ENCODE data around the gene RRP1. TPM values are rescaled to one million over a fixed set of nuclear protein-coding genes. Genes with fewer than 3 reads are reported as not detected.

Gene RRP1
- total RNA-seq, 1 donor from 2014 or later = 43.6 TPM

GRCh38 chr21:43851593-43851992 is 62.2 kb downstream of the RRP1 start:
- no peak for DNase-seq (ENCODE audit: extremely low spot score, unreplicated experiment)
- Mint-ChIP-seq H3K4me3 (no peak overlapping the region), H3K4me1 (ENCODE audit: unreplicated experiment) (peaks cover 6% of the 10 kb centered on the region), H3K36me3 (no peaks in the 10 kb centered on the region), H3K9me3 (no peaks in the 10 kb centered on the region), H3K27ac (no peak overlapping the region), H3K27me3 (peaks cover 3% of the 10 kb centered on the region)
- no peak for TF ChIP-seq CTCF (conservative IDR thresholded peaks at IDR 0.05)

- Mint-ChIP-seq H3K4me3 (no peak overlapping the region), H3K36me3 (no peaks in the 10 kb centered on the region), H3K27ac (no peak overlapping the region), H3K9me3 (no peaks in the 10 kb centered on the region), H3K4me1 (ENCODE audit: unreplicated experiment) (peaks cover 6% of the 10 kb centered on the region), H3K27me3 (peaks cover 3% of the 10 kb centered on the region)
- DNase-seq (ENCODE audit: extremely low spot score, unreplicated experiment) = no peak
- TF ChIP-seq CTCF (conservative IDR thresholded peaks at IDR 0.05) = no peak
These were observed 64.7 kb downstream of the RRP1 start for GRCh38 chr21:43853851-43854772.

Other genes with a start within 250 kb of the RRP1 start
- gene HSF2BP, start 130.1 kb upstream of the RRP1 start, total RNA-seq (ENCODE audit: low replicate concordance) = 1.1 and 1.3 TPM in 2 replicates
- gene RRP1B, start 130.0 kb upstream of the RRP1 start, total RNA-seq (ENCODE audit: low replicate concordance) = 27.7 and 43.3 TPM in 2 replicates
- 94.4 and 160 TPM in 2 replicates for gene PDXK, start 70.4 kb upstream of the RRP1 start, total RNA-seq (ENCODE audit: low replicate concordance)
- 45.4 and 78.2 TPM in 2 replicates for gene CSTB, start 13.3 kb upstream of the RRP1 start, total RNA-seq (ENCODE audit: low replicate concordance)
- 57.6 and 59.2 TPM in 2 replicates for gene AGPAT3, start 75.6 kb downstream of the RRP1 start, total RNA-seq (ENCODE audit: low replicate concordance)
- gene TRAPPC10, start 222.7 kb downstream of the RRP1 start, total RNA-seq (ENCODE audit: low replicate concordance) = 33.7 and 37.0 TPM in 2 replicates

All from type B pancreatic cell (in vitro differentiated cells).